GM18508 (cell line): ENCODE results near the gene ARHGAP1.

Experiments
- ATAC-seq: cut with Tn5 transposase; IDR thresholded peaks from one replicate; pipeline ENCODE4 v1.9.1; 2021; ENCODE audit warnings: moderate number of reproducible peaks; ENCODE audit not compliant: insufficient read depth, unreplicated experiment

Gene ARHGAP1

DNA sequence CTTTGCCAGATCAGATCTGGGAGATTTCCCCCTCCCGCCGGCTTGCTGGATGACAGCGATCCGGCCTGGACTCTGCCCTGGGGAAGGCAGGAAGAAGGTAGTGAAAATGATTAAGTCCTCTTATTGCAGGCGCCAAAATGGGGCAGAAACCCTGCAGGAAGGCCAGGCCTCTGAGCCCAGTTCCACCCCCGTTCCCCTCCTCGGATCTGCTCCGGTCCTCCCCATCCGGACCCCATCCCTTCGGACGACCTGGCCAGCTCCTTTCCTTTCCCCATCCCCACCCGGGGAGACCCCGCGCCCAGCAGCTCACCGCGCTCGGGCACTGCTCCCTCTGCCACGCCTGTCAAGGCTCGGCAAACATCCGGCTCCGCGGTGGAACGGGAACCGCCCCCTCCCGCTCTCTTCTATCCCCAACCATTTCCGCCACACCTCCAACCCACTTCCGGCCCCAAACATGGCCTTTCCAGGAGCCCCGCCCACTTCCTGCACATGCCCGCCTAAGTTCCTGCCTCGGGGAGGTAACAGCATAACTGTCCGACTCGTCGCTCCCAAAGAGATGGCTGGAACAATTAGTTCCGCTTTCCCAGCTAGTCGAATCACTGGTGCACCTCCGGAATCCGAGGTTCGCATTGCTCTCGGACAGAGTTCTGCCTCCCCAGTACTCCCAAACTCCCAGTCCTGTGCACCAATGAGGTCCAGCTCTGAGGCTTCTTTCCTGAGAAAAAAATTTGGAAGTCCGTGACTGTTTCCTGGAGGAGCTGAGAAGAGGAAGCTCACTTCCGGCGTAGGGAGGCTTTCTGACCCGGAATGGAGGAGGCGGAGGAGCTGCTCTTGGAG is at the start of gene ARHGAP1, which contains the start of gene ZNF408:
Gene ARHGAP1 (minus strand): TSS at position 379 of the 837 bp plus-strand sequence. CDS start 4,512 bp downstream, outside the sequence.
Gene ZNF408 (plus strand): TSS at position 791 of the 837 bp plus-strand sequence. CDS start 17 bp downstream, at position 808.
- peak; percentile 66 for ATAC-seq

DNA sequence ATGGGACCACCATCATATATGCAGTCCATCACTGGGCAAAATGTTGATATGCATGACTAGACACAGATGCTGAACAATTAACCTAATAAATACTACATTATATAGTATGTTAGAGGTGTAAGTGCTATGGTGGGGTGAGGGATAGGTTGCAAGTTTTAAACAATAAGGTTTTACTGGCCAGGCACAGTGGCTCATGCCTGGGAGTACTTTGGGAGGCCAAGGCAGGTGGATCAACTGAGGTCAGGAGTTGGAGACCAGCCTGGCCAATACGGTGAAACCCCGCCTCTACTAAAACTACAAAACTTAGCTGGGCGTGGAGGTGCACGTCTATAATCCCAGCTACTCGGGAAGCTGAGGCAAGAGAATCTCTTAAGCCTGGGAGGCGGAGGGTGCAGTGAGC is 46.7 kb upstream of the ARHGAP1 start:
- no peak for ATAC-seq

DNA sequence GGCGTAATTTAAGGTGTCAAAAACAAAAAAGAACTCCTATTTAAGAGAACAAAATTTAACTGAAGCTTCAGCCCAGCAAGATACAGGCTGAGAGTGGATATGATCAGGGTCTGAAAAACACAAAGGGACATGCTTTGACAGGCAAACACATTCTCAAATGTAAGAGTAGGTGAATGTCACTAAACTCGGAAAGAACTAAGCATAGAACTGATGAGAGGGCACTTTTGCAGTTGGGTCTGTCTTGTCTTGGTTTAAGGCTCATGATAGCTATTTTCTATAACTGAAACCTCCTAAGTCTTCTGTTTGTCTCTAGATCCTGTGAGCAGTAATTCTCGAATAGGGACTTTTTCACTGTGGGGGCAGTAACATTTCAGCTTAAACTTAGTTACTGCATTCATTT is 45.6 kb upstream of the ARHGAP1 start:
- no peak for ATAC-seq

DNA sequence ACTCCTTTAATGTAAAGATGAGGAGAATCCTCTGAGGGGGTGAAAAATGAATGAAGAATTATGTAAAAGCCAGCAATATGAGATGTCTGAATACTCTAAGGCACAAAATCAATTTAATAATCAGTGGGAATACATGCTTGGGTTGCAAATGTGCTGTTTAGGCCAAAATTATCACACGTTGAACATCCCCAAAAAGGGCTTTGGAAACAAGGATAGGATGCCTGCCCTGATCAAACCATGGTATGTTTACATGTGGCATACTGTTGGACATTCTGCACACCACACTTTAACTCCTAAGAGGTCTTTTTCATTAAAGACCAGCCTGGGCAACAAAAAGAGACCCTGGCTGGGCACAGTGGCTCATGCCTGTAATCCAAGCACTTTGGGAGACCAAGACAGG is 44.9 kb upstream of the ARHGAP1 start:
- no peak for ATAC-seq

DNA sequence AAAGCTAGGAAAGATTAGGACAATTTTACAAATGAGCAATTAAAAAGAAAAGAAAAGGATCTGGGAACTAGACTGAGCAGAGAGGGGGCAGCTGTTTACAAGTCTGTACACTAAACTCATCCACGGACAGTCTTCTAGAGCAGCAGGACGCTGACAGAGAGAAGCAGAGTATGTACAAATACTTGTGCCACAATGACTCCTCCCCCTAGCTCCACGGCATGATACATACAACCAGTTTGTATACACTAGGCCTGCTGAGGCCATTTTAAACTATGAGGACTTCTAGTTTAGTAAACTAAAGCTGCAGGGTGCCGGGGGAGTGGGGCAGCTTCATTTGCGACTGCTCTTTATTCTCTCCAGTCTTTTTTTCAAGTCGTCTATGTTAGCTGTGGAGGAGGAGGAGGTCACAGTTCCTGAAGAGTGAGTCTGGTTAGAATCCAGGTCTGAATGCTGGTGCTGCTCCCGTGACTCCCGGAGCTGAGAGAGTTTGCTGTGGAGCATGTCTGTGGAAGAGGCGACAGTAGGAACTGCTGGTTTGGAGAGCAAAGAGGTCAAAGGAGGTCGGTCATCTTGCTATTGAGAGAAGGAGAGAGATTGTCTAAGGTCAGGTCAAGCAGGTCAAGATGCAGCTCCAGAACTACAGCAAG is 43.4 kb upstream of the ARHGAP1 start:
- ATAC-seq: no peak

DNA sequence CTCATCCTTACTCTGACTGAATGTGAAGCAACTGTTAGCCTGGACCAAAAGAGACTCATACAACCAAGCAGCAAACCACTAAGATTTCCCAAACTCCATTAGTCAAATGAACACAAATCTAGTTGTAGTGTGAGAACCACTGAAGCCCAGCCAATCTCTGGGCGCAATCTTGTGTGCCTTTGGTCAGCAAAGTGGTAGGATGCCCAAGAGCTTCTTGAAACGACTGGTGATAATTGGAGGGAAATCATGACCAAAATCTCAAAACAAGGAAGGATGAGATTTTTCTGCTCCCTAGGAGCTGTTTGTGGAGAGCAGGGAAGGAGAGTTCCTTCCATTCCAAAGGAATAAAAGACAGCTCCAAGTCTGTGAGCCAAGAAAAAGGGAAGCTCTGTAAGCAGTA is 42.6 kb upstream of the ARHGAP1 start:
- ATAC-seq: no peak

DNA sequence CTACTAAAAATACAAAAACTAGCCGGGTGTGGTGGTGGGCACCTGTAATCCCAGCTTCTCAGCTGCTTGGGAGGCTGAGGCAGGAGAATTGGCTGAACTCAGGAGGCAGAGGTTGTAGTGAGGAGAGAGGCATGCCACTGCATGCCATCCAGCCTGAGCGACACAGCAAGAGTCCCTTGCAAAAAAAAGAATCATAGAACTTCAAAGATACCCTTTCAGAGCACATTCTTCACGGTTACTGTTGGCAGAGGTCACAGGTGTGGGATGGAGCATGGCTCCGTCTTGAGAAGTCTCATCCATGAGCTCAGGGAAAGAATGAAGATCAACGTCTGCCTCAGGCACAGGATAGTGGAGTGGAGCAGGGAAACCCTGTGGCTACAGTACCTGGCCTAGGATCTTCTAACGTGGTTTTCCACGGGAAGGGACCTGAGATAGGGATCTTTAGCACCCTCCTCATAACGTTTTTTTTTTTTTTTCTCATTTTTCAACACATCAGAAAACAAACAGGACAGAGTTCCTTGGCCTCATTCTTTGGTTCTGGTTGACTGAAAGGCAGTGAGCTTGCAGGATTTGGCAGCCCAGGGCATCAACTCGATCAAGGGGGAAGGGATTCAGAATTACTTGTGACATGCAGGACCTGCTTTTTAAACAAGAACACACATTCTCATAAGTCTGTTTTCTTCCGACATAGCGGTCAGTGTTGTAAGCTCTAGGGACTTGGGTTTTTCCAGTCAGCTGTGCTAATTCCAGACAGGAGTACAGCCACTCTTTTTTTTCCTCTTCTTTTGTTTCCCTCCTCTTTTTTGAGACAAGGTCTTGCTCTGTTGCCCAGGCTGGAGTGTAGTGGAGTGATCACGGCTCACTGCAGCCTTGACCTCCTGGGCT is 41.4 kb upstream of the ARHGAP1 start:
- ATAC-seq: no peak

DNA sequence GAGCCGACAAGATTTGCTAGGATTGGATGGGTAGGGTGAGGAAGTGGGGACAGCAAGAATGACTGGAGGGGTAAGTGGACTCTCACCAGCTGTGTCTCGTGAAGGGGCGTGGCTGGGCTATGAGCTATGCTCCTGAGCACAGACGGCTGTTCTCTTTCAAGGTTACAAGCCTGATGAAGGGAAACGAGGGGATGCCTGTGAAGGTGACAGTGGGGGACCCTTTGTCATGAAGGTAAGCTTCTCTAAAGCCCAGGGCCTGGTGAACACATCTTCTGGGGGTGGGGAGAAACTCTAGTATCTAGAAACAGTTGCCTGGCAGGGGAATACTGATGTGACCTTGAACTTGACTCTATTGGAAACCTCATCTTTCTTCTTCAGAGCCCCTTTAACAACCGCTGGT is 38.5 kb upstream of the ARHGAP1 start:
- no peak for ATAC-seq

DNA sequence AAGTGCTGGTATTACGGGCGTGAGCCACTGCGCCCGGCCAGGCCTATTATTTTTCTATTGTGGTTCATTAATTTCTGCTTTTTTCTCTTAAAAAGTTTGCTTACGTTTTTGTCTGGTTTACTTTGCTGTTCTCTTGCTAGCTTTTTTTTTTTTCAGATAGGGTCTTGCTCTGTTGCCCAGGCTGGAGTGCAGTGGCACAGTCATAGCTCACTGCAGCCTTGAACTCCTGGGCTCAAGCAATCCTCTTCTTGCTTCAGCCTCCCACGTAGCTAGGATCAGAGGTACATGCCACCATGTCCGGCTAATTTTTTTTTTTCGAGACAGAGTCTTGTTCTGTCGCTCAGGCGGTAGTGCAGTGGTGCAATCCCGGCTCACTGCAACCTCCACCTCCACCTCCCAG is 37.3 kb upstream of the ARHGAP1 start:
- ATAC-seq: no peak

DNA sequence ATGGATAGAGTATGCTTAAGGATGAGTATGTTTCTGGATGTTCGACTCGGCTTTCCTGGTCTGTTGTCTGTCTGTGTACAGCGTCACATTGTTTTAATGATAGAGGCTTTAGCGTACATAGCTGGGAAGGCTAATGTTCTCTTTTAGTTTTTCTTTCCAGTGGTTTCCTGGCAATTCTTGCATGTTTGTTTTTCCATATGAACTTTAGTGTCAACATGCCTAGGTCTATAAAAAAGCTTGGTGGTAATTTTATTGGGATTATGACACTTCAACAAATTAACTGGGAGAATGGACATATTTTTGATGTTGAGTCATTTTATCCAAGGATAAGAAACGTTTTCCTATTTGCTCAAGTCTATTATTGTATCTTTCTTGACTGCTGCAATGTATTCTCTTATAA is 36.2 kb upstream of the ARHGAP1 start:
- no peak for ATAC-seq

DNA sequence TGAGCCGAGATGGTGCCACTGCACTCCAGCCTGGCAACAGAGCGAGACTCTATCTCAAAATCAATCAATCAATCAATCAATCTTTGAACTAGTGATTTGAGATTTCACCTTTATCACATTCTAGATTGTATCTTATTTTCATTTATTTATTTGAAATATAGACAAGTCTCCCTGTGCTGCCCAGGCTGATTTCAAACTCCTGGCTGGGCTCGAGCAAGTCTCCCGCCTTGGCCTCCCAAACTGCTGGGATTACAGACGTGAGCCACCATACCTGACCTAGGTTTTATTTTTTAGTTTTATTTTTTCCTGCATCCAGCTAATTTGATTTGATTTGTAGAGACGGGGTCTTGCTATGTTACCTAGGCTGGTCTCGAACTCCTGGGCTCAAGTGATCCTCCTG is 35.7 kb upstream of the ARHGAP1 start:
- ATAC-seq: no peak

DNA sequence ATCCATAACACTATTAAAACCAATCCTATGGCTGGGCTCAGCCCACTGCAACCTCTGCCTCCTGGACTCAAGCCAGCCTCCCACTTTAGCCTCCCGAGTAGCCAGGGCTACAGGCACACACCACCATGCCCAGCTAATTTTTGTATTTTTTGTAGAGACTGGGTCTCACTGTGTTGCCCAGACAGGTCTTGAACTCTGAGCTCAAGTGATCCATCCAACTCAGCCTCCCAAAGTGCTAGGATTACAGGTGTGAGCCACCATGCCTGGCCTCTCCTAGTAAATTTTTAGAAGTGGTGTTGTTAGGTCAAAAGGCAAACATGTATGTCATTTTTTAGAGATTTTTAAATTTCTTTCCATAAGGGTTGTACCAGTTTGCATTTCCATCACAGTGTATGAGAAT is 32.8 kb upstream of the ARHGAP1 start:
- no peak for ATAC-seq

DNA sequence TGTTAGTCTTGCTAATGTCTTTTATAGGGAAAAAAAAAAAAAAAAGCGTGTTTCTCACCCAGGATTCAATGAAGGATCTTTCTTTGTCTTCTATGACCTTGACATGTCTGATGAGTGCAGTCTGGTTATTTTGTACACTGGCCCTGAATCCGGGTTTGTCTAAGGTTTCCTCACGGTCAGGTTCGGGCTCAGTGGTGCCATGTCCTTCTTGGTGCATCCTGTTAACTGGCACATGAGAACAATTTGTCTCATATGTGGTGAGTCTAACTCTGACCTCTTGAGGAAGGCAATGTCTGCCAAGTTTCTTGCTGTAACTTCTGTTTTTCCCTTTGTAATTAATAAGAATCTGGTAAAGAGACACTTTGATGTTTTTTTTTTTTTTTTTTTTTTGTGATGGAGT is 31.1 kb upstream of the ARHGAP1 start:
- ATAC-seq: no peak

DNA sequence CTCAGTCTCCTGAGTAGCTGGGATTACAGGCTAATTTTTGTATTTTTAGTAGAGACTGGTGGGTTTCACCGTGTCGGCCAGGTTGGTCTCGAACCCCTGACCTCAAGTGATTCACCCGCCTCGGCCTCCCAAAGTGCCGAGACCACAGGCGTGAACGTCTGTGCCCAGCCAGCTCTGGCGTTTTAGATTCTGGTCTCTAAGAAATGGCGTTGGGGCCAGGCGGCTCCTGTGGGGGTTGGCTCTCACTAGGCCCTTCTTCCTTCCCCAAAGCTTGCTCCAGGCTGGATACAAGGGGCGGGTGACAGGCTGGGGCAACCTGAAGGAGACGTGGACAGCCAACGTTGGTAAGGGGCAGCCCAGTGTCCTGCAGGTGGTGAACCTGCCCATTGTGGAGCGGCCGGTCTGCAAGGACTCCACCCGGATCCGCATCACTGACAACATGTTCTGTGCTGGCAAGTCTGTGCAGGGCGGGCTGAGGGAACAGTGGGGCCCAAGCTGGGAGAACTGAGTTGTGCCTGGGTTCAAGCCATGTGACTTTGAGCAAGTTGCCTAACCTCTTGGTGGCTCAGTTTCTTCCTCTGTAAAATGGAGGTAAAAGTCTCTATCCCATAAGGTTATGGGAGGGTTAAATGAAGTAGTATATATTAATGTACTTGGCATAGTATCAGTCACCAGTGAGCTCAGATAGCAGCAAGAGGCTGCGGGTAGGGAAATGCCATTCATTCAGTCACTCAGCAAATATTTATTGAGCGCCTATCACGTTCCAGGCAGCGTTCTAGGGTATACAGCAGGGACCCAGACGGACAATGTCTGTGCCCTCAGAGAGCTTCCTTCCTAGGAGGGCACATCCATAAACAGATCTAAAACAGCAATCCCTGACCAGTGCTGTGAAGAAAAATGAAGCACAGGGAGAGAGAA is 28.9 kb upstream of the ARHGAP1 start:
- no peak for ATAC-seq

DNA sequence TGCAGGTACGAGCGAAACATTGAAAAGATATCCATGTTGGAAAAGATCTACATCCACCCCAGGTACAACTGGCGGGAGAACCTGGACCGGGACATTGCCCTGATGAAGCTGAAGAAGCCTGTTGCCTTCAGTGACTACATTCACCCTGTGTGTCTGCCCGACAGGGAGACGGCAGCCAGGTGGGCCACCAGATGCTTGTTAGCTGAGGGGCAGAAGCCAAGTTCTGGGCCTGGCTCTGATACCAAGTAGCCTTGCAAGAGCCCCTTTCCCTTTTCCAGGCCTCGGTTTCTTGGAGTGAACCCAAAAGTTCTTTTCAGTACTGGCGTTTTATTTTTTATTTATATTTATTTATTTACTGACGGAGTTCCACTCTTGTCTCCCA is 28.2 kb upstream of the ARHGAP1 start:
- no peak for ATAC-seq

DNA sequence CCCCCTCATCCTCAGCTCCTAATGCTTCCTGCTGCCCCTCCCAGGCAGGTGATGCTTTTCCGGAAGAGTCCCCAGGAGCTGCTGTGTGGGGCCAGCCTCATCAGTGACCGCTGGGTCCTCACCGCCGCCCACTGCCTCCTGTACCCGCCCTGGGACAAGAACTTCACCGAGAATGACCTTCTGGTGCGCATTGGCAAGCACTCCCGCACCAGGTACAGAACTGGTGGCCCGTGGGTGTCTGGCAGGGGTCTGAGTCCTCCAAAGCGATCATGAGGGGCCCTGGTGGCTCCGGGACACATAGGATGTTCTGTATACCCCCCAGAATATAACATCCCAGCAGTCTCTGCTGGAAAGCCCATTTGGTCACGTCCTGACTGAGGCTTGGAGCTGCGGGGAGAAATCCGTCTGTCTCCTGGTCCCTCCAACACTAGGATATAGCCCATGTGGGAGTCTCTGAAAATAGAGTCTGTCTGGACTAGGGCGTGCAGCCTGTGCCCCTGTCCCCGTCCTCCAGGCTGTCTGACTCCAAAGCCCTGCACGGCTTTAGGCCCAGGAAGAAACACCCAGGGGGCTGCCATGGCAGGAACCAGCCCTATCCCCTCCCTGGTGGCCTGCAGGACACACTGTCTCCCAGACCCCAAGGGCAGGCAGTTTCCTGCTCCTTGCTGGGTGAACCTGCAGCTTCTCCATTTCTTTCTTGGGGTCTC is 27.7 kb upstream of the ARHGAP1 start:
- ATAC-seq: no peak

DNA sequence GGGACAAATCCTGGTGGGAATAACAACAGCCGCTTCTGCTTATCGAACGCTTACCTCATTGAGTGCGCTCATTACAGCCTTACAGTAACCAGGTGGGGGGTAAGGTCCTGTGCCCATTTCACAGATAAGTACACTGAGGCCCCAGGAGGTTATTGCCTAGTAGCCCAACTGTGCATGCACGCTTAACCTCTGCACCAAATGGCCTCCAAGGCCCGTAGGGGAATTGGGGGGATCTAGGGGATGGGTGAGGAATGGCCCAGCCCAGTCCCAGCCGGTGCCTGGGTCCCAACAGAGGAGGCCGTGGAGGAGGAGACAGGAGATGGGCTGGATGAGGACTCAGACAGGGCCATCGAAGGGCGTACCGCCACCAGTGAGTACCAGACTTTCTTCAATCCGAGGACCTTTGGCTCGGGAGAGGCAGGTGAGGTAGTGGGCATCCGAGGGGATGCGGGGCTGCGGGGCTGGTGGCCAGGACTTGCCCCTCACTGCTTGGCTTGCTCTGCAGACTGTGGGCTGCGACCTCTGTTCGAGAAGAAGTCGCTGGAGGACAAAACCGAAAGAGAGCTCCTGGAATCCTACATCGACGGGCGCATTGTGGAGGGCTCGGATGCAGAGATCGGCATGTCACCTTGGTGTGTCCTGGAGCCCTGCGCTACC is 25.9 kb upstream of the ARHGAP1 start:
- no peak for ATAC-seq

DNA sequence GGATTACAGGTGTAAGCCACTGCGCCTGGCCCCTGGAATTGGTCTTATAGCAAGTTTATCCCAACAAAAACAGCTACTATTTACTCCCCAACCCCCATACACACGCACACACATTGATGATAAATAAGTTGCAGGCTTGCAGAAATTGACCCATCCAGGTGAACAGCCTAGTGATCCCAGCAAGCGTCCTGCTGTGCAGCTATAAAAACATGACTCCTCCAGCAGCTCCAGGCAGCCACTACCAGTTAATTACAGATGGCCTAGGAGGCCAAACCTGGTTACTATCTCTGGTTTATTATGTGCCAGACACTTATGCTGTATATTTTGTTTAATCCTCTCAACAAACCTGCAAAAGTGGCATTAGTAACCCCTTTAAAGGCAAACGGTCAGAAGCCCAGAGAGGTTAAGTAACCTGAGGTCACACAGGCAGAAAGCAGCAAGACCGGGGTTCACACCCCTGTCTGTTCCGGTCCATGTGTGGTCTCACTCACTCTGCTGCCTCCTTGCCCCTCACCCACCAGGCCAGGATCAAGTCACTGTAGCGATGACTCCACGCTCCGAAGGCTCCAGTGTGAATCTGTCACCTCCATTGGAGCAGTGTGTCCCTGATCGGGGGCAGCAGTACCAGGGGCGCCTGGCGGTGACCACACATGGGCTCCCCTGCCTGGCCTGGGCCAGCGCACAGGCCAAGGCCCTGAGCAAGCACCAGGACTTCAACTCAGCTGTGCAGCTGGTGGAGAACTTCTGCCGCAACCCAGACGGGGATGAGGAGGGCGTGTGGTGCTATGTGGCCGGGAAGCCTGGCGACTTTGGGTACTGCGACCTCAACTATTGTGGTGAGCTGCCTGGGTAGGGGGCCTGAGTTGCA is 25.2 kb upstream of the ARHGAP1 start:
- no peak for ATAC-seq
